Right lobe of liver (tissue), 6 donors: Measurements from ENCODE around the gene RRM2. TPM values are rescaled to one million over a fixed set of nuclear protein-coding genes. Genes with fewer than 3 reads are reported as not detected.
"Not testable (repeated sequence)": the region's sequence is repeated elsewhere in the genome, so short reads cannot be mapped to it uniquely, and the experiment has no call there.

Source experiments
- ATAC-seq, 4 donors: fragments of 200-7000 bp; cut with Tn5 transposase; one replicate each; pipeline ENCODE4 v1.9.1; 2020; ENCODE audit warnings: mild to moderate bottlenecking in 4 of 4, moderate library complexity in 4 of 4
- DNase-seq, 3 donors: peaks; one replicate each; pipeline ENCODE4 v3.0.0-alpha.2; 2020
- H3K27ac ChIP-seq, 3 donors: fragments of 200-600 bp; one replicate each; pipeline ENCODE4 v1.8.0; 2022
- H3K27me3 ChIP-seq, 2 donors: fragments of 200-600 bp; one replicate each; pipeline ENCODE4 v1.8.0; 2022
- H3K36me3 ChIP-seq, 4 donors: fragments of 200-600 bp; sonication (generic) in 1 of 4; one replicate each; pipeline versions ENCODE4 v1.5.1 to v1.8.0; 2017 to 2022; ENCODE audit warnings: control low read depth in 1 of 4
- H3K4me1 ChIP-seq, 4 donors: fragments of 200-600 bp; sonication (generic) in 1 of 4; one replicate each; pipeline versions ENCODE4 v1.5.1 to v1.8.0; 2017 to 2022; ENCODE audit warnings: control low read depth in 1 of 4
- H3K4me3 ChIP-seq, 3 donors: fragments of 200-600 bp; one replicate each; pipeline ENCODE4 v1.8.0; 2022
- H3K9me3 ChIP-seq, 4 donors: fragments of 200-600 bp; sonication (generic) in 1 of 4; one replicate each; pipeline versions ENCODE4 v1.5.1 to v1.8.0; 2017 to 2022; ENCODE audit warnings: control low read depth in 1 of 4
- POLR2A ChIP-seq: fragments of 450-650 bp; IDR thresholded peaks from one replicate; pipeline ENCODE4 v1.6.1; 2017; ENCODE audit warnings: antibody characterized with exemption, mild to moderate bottlenecking
- WGBS: methylation state at CpG from one replicate; pipeline ENCODE4 v1.1.6; 2018; ENCODE audit warnings: low coverage, low lambda C conversion rate; ENCODE audit not compliant: insufficient coverage; ENCODE audit errors: missing lambda C conversion rate; 5-methylcytosine and 5-hydroxymethylcytosine counted together
- intact Hi-C, 2 donors: fragments of 100-400 bp; cut with DNase I; formaldehyde crosslinking; loops; one replicate each; pipeline versions ENCODE4 v1.11.2 to v1.14.1; 2022
- total RNA-seq, 6 experiments: library from RNA; depleted of rRNA in 2 of 6; stranded (reverse); fragments of >200 nt in 2 of 6; fragmentation: NEBNext Ultra II Directional in 3 of 6; extraction: Animal tissue kit (Norgen Biotek cat#: 25700) in 3 of 6; gene quantifications; one replicate each; pipeline versions ENCODE4 v1.1.0 to v1.2.4, GENCODE V29; 2016 to 2023
- TF ChIP-seq, protein P1 (sequence below), 4 donors: fragments of 200-600 bp in 3 of 4; fragments of 450-650 bp in 1 of 4; IDR thresholded peaks; one replicate each; pipeline versions ENCODE4 v1.5.1 to v1.8.0; 2016 to 2022; ENCODE audit warnings: antibody characterized with exemption in 4 of 4, mild to moderate bottlenecking in 2 of 4
- donor health status: DM: no; HTN: yes; CAD: no.
- donor health status: DM: no; HTN: no; CAD: no.
- donor health status: DM: no; HTN: no; CAD: no.
- donor health status: DM: no; HTN: yes; CAD: no.
- donor health status: DM: no; HTN: yes; CAD: no.

Gene RRM2
- total RNA-seq, 6 experiments from 2014 or later = 1.1 to 10.3 (median 5.7) TPM

- Histone ChIP-seq H3K4me3 (no peak overlapping the region), H3K4me1 (peaks cover 0 to 6% (median 0%) of the 10 kb centered on the region in 4 donors), H3K9me3 (no peaks in the 10 kb centered on the region), H3K36me3 (no peaks in the 10 kb centered on the region), H3K27me3 (no peaks in the 10 kb centered on the region), H3K27ac (no peak overlapping the region)
- TF ChIP-seq POLR2A = no peak
- TF ChIP-seq, protein P1, sequence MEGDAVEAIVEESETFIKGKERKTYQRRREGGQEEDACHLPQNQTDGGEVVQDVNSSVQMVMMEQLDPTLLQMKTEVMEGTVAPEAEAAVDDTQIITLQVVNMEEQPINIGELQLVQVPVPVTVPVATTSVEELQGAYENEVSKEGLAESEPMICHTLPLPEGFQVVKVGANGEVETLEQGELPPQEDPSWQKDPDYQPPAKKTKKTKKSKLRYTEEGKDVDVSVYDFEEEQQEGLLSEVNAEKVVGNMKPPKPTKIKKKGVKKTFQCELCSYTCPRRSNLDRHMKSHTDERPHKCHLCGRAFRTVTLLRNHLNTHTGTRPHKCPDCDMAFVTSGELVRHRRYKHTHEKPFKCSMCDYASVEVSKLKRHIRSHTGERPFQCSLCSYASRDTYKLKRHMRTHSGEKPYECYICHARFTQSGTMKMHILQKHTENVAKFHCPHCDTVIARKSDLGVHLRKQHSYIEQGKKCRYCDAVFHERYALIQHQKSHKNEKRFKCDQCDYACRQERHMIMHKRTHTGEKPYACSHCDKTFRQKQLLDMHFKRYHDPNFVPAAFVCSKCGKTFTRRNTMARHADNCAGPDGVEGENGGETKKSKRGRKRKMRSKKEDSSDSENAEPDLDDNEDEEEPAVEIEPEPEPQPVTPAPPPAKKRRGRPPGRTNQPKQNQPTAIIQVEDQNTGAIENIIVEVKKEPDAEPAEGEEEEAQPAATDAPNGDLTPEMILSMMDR (IDR thresholded peaks at IDR 0.05) = no peak
- WGBS = 61% methylated on average over 7 of the region's 7 CpGs
- intact Hi-C loops = no loop called here
- no peak for DNase-seq
- ATAC-seq = no peak
Observed at GRCh38 chr2:10101491-10101890, 21.0 kb upstream of the RRM2 start.

DNA sequence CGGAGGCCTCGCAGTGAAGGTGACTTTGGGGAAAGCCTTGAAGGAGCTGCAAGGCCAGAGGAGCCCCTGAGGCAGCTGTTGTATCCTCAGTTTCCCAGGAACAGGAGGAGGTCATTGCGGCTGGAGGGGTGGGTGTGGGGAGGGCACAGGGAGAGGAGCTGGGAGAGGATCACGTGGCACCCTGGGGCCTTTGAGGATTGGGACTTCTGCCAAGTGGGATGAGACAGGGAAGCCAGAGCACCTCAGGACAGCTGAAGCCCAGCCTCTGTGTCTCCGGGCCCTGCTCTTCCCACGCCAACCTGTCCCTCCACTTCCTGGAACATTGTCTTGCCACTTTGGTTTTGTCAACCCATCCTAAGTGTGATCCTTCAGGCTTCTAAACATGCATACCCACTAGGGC lies 19.4 kb upstream of the RRM2 start:
- WGBS = 80% methylated on average over 4 of the region's 6 CpGs
- H3K9me3 ChIP-seq = no peaks in the 10 kb centered on the region
- no peaks in the 10 kb centered on the region for H3K36me3 ChIP-seq
- DNase-seq = no peak
- no peak overlapping the region for H3K27ac ChIP-seq
- intact Hi-C loops = no loop called here
- no peak overlapping the region for H3K4me3 ChIP-seq
- peaks cover 0 to 6% (median 0%) of the 10 kb centered on the region in 4 donors for H3K4me1 ChIP-seq
- H3K27me3 ChIP-seq = no peaks in the 10 kb centered on the region
- no peak for ATAC-seq
- TF ChIP-seq, protein P1 (IDR thresholded peaks at IDR 0.05) = no peak
- no peak for TF ChIP-seq POLR2A

DNA sequence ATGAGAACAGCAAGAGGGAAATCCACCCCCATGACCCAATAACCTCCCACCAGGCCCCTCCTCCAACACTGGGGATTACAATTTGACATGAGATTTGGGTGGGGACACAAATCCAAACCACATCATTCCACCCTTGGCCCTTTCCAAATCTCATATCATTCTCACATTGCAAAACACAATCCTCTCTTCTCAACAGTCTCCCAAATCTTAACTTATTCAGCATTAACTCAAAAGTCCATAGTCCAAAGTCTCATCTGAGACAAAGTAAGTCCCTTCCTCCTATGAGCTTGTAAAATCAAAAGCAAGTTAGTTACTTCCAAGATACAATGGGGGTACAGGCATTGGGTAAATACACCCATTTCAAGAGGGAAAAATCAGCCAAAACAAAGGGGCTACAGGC lies 17.6 kb upstream of the RRM2 start:
- intact Hi-C loops, H3K9me3 ChIP-seq, DNase-seq, H3K36me3 ChIP-seq, ATAC-seq, H3K4me3 ChIP-seq, H3K27ac ChIP-seq, H3K27me3 ChIP-seq, H3K4me1 ChIP-seq: not testable (repeated sequence)

GRCh38 chr2:10109311-10109710 lies 13.2 kb upstream of the RRM2 start:
- DNase-seq (no peak), ATAC-seq (no peak)
- intact Hi-C loops = no loop called here
- Histone ChIP-seq H3K4me3 (no peak overlapping the region), H3K4me1 (peaks cover 0 to 6% (median 0%) of the 10 kb centered on the region in 4 donors), H3K27ac (no peak overlapping the region), H3K9me3 (no peaks in the 10 kb centered on the region), H3K36me3 (no peaks in the 10 kb centered on the region), H3K27me3 (no peaks in the 10 kb centered on the region)
- TF ChIP-seq POLR2A = no peak
- TF ChIP-seq, protein P1 (IDR thresholded peaks at IDR 0.05) = no peak

DNA sequence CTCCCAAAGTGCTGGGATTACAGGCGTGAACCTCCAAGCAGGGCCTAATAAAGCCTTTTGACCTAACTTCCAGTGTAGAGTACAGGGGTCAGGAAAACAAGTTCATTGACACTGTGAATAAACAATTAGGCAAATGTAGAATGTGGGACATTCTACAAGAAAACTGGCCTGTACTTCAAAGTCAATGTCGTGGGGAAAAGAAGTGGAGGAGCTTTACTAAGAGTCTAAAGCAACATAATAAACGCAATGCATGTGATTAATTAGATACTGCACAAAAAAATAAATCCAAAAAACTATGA lies 3.6 kb upstream of the RRM2 start:
- peak; percentile 41 to 53 (median 48) for ATAC-seq
- 19% methylated on average over 3 of the region's 3 CpGs for WGBS

More for the DNA sequence above, 3.6 kb upstream of the RRM2 start:
- peaks cover 4 to 35% (median 20%) of the 10 kb centered on the region in 4 donors for H3K4me1 ChIP-seq
- H3K27me3 ChIP-seq = no peaks in the 10 kb centered on the region
- H3K9me3 ChIP-seq = no peaks in the 10 kb centered on the region
- H3K36me3 ChIP-seq = no peaks in the 10 kb centered on the region
- DNase-seq = no peak
- peak overlapping the region in 2 of 3 donors; percentile 12 to 76 for H3K27ac ChIP-seq
- TF ChIP-seq, protein P1 (IDR thresholded peaks at IDR 0.05) = no peak
- no peak for TF ChIP-seq POLR2A
- intact Hi-C loops = no loop called here
- no peak overlapping the region for H3K4me3 ChIP-seq
